Skin of body (tissue), 2 donors: Measurements from ENCODE around the gene MAGEB10. TPM values are rescaled to one million over a fixed set of nuclear protein-coding genes. Genes with fewer than 3 reads are reported as not detected.
"Not testable (repeated sequence)": the region's sequence is repeated elsewhere in the genome, so short reads cannot be mapped to it uniquely, and the experiment has no call there.

Source experiments
- DNase-seq: peaks from one replicate; lab custom pipeline; 2025; lab: John Stamatoyannopoulos, UW
- total RNA-seq: library from RNA; depleted of rRNA; stranded (reverse); fragments of >200 nt; gene quantifications from one replicate; pipeline ENCODE4 v1.2.3, GENCODE V29; 2014

Gene MAGEB10
- total RNA-seq, result not detected

- DNase-seq, result no peak
Measured at GRCh38 chrX:27807690-27808089, at the start of gene MAGEB10. MAGEB10 (plus strand) TSS chrX:27807990; CDS start chrX:27821307, 13,317 bp downstream.

- DNase-seq, result no peak
Measured at GRCh38 chrX:27765718-27766117, 42.1 kb upstream of the MAGEB10 start.

GRCh38 chrX:27767387-27767786 is 40.4 kb upstream of the MAGEB10 start:
- DNase-seq, result no peak

- no peak for DNase-seq
Measured at GRCh38 chrX:27775984-27776383, 31.8 kb upstream of the MAGEB10 start.

GRCh38 chrX:27796640-27797257 is 11.0 kb upstream of the MAGEB10 start:
- no peak for DNase-seq

- no peak for DNase-seq
Measured at GRCh38 chrX:27797575-27797974, 10.2 kb upstream of the MAGEB10 start.

GRCh38 chrX:27808226-27808625 is 436 bp downstream of the MAGEB10 start:
- DNase-seq, result no peak

GRCh38 chrX:27808991-27809859 is 1.4 kb downstream of the MAGEB10 start:
- not testable (repeated sequence) for DNase-seq

GRCh38 chrX:27815209-27815608 is 7.4 kb downstream of the MAGEB10 start:
- DNase-seq, result no peak

GRCh38 chrX:27823812-27824211 is 16.0 kb downstream of the MAGEB10 start:
- DNase-seq, result no peak

GRCh38 chrX:27838185-27838584 is 30.4 kb downstream of the MAGEB10 start:
- no peak for DNase-seq

GRCh38 chrX:27840881-27841280 is 33.1 kb downstream of the MAGEB10 start:
- DNase-seq, result no peak

- DNase-seq, result no peak
Measured at GRCh38 chrX:27842859-27843258, 35.1 kb downstream of the MAGEB10 start.

GRCh38 chrX:27860337-27860736 is 52.5 kb downstream of the MAGEB10 start:
- peak; percentile 66 for DNase-seq

- no peak for DNase-seq
Measured at GRCh38 chrX:27863809-27864208, 56.0 kb downstream of the MAGEB10 start.

Other genes with a start within 250 kb of the MAGEB10 start
- not detected for gene DCAF8L2, start 217.6 kb upstream of the MAGEB10 start, total RNA-seq
- gene DCAF8L1, start 173.5 kb downstream of the MAGEB10 start, total RNA-seq, result not detected